Endothelial cell (in vitro differentiated cells): ENCODE measurements around the gene ZZZ3. TPM values are rescaled to one million over a fixed set of nuclear protein-coding genes. Genes with fewer than 3 reads are reported as not detected.

ENCODE experiments used
- DNase-seq: peaks from one replicate; pipeline ENCODE4 v3.0.0; 2021; ENCODE audit warnings: low spot score
- H3K27ac Mint-ChIP-seq: one replicate; pipeline ENCODE4 v1.8.0; 2021; ENCODE audit warnings: mixed read lengths, inconsistent platforms; ENCODE audit not compliant: unreplicated experiment
- H3K27me3 Mint-ChIP-seq: one replicate; pipeline ENCODE4 v1.8.0; 2021; ENCODE audit warnings: mild to moderate bottlenecking, moderate library complexity, mixed read lengths, inconsistent platforms; ENCODE audit not compliant: unreplicated experiment
- H3K36me3 Mint-ChIP-seq: one replicate; pipeline ENCODE4 v1.8.0; 2021; ENCODE audit warnings: mild to moderate bottlenecking, low read depth, mixed read lengths, inconsistent platforms; ENCODE audit not compliant: unreplicated experiment
- H3K4me1 Mint-ChIP-seq: one replicate; pipeline ENCODE4 v1.8.0; 2021; ENCODE audit warnings: mild to moderate bottlenecking, mixed read lengths, inconsistent platforms; ENCODE audit not compliant: unreplicated experiment
- H3K4me3 Mint-ChIP-seq: one replicate; pipeline ENCODE4 v1.8.0; 2021; ENCODE audit warnings: mild to moderate bottlenecking, mixed read lengths, inconsistent platforms; ENCODE audit not compliant: unreplicated experiment
- H3K9me3 Mint-ChIP-seq: one replicate; pipeline ENCODE4 v1.8.0; 2021; ENCODE audit warnings: mixed read lengths, inconsistent platforms; ENCODE audit not compliant: unreplicated experiment
- long read RNA-seq: library from polyadenylated mRNA; unstranded; transcript quantifications from one replicate; pipeline ENCODE4 v2.0.0, GENCODE V29; 2020; ENCODE audit not compliant: unreplicated experiment
- total RNA-seq: library from RNA; stranded (reverse); fragmentation: NEBNext Ultra II Directional; extraction: Animal tissue kit (Norgen Biotek cat#: 25700); gene quantifications from one replicate; pipeline ENCODE4 v1.2.1, GENCODE V29; 2021; ENCODE audit not compliant: unreplicated experiment
- TF ChIP-seq, protein P1 (sequence below): fragments of 200-600 bp; sonication (generic); IDR thresholded peaks from one replicate; pipeline ENCODE4 v1.5.0; 2021; ENCODE audit warnings: antibody characterized with exemption; ENCODE audit not compliant: unreplicated experiment

The ZZZ3 gene
- total RNA-seq: 39.3 TPM
- long read RNA-seq, partial matches to known transcripts: 2 of 4 reads
- long read RNA-seq, other reads (novel, unspliced or antisense): 2 of 4 reads

DNA sequence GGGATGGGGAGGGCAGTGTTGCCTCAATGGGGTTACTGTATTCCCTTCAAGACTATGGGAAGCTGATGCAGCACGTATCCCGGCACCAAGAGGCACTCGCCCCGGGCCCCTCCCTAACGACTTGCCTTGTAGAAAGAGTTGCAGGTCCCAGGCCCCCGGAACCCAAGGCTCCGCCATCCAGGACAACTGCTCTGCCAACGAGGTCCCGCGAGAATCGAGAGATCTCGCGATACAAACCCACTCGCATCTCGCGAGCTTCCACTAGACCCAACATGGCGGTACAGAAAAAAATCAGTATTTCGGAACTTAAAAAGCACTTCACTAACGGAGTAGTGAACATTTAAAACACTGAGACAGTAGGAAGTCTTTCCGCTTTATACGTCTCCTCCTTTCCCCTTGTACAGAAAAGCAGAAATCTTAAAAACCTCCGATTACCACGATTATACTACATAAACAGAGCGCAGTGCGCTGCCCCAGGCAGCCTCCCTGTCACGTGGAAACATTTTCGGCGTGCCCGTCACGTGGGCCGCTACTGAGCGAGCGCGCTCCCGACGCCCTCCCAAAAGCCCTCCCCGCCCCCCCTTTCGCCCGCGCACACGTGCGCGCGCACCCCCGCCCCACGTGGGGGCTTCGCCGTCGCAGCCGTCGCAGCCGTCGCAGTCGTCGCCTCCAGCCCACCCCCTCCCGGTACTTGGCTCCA, at the start of gene ZZZ3:
Gene ZZZ3, minus strand, starts transcription at position 199 of the 700 bp plus-strand sequence. CDS start 49,304 bp downstream, outside the sequence.
- Mint-ChIP-seq H3K27me3 (peaks cover 12% of the 10 kb centered on the region), H3K4me3 (peak within 1 kb of the TSS; percentile 97), H3K4me1 (peaks cover 31% of the 10 kb centered on the region), H3K9me3 (no peaks in the 10 kb centered on the region), H3K36me3 (peaks cover 16% of the 10 kb centered on the region), H3K27ac (peak within 1 kb of the TSS; percentile 99)
- TF ChIP-seq, protein P1, sequence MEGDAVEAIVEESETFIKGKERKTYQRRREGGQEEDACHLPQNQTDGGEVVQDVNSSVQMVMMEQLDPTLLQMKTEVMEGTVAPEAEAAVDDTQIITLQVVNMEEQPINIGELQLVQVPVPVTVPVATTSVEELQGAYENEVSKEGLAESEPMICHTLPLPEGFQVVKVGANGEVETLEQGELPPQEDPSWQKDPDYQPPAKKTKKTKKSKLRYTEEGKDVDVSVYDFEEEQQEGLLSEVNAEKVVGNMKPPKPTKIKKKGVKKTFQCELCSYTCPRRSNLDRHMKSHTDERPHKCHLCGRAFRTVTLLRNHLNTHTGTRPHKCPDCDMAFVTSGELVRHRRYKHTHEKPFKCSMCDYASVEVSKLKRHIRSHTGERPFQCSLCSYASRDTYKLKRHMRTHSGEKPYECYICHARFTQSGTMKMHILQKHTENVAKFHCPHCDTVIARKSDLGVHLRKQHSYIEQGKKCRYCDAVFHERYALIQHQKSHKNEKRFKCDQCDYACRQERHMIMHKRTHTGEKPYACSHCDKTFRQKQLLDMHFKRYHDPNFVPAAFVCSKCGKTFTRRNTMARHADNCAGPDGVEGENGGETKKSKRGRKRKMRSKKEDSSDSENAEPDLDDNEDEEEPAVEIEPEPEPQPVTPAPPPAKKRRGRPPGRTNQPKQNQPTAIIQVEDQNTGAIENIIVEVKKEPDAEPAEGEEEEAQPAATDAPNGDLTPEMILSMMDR: no peak
- peak; percentile 91 for DNase-seq

DNA sequence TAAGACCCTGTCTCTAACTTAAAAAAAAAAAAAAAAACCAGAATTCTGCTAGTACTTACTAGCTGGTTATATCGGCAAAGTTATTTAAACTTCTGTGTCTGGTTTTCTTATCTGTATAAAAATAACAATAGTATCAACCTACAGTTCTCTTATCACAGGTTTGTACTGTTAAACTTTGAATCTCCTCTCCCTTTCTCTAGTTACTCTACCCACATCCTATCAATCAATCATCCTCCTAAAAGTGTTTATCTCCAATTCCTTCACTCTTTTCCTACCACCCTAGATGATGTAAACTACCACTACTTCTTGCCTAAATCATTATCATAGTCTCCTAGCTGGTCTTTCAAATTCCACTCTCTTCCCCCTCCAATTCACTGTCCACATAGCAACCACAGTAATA, 49.6 kb upstream of the ZZZ3 start:
- peaks cover 3% of the 10 kb centered on the region for H3K27me3 Mint-ChIP-seq
- H3K36me3 Mint-ChIP-seq: peaks cover 3% of the 10 kb centered on the region
- H3K9me3 Mint-ChIP-seq: no peaks in the 10 kb centered on the region
- H3K4me1 Mint-ChIP-seq: no peaks in the 10 kb centered on the region
- no peak overlapping the region for H3K4me3 Mint-ChIP-seq
- TF ChIP-seq, protein P1: no peak
- DNase-seq: no peak
- peak overlapping the region; percentile 44 for H3K27ac Mint-ChIP-seq

DNA sequence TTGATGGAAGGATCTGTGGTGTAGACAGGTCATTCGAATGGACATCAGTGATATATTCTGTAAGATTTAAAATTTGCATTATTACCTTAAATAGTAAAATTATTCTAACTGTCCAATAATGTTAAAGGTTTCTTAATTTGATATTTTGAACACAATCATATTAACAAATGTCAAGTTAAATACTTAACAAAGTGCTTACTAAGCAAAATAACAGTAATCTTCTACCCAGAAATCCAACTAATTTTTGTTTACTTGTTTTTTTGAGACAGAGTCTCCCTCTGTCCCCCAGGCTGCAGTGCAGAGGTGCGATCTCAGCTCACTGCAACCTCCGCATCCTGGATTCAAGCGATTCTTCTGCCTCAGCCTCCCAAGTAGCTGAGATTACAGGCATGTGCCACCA, 43.2 kb upstream of the ZZZ3 start:
- Mint-ChIP-seq H3K27me3 (peaks cover 2% of the 10 kb centered on the region), H3K9me3 (no peaks in the 10 kb centered on the region), H3K27ac (no peak overlapping the region), H3K4me3 (no peak overlapping the region), H3K36me3 (peaks cover 28% of the 10 kb centered on the region), H3K4me1 (no peaks in the 10 kb centered on the region)
- DNase-seq: no peak
- TF ChIP-seq, protein P1: no peak

DNA sequence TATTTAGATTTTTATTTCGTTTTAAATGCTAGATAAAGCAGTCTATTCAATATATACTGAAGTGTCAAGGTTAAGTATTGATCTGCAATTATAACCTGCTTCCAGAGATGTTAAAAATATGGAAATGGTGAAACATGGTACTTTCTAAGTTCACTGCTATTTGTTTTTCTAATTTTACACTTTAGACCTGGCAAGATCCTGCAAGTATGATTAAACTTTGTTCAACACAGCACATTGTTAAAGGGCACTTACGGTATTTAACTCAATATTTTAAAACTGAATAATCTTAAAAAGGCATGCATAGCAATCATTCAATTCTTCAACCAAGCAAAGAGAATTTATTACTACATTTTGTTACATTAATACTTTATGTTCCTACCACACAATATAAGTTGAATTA, 35.7 kb upstream of the ZZZ3 start:
- Mint-ChIP-seq H3K27me3 (no peaks in the 10 kb centered on the region), H3K4me3 (no peak overlapping the region), H3K9me3 (no peaks in the 10 kb centered on the region), H3K36me3 (peaks cover 16% of the 10 kb centered on the region), H3K27ac (no peak overlapping the region), H3K4me1 (peaks cover 4% of the 10 kb centered on the region)
- TF ChIP-seq, protein P1: no peak
- no peak for DNase-seq

DNA sequence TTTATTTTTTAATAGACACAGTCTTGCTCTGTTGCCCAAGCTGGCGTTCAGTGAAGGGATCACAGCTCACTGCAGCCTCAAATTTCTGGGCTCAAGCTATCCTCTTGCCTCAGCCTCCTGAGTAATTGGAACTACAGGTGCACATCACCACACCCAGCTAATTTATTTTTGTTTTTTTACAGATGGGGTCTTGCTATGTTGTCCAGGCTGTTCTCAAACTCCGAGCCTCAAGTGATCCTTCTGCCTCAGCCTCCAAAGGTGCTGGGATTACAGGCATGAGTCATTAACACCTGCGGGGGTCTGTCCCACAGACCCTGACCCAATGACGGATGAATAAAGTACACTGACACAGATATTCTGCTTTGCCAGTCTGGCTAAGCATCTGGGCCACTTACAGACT, 33.6 kb upstream of the ZZZ3 start:
- H3K4me1 Mint-ChIP-seq: peaks cover 4% of the 10 kb centered on the region
- H3K9me3 Mint-ChIP-seq: no peaks in the 10 kb centered on the region
- TF ChIP-seq, protein P1: no peak
- no peak overlapping the region for H3K4me3 Mint-ChIP-seq
- H3K27me3 Mint-ChIP-seq: no peaks in the 10 kb centered on the region
- DNase-seq: no peak
- no peak overlapping the region for H3K27ac Mint-ChIP-seq
- H3K36me3 Mint-ChIP-seq: peaks cover 14% of the 10 kb centered on the region
